Type B pancreatic cell (in vitro differentiated cells): ENCODE measurements around the gene DDX54. TPM values are rescaled to one million over a fixed set of nuclear protein-coding genes. Genes with fewer than 3 reads are reported as not detected.
A peak's percentile ranks its signal among the peaks of the same experiment; 100 is the strongest.

ENCODE experiments used
- DNase-seq: peaks from one replicate; pipeline ENCODE4 v3.0.0; 2021; ENCODE audit warnings: mixed read lengths; ENCODE audit not compliant: unreplicated experiment; ENCODE audit errors: extremely low spot score
- H3K27ac Mint-ChIP-seq: 2 replicates; pipeline ENCODE4 v1.8.0; 2021; ENCODE audit warnings: mild to moderate bottlenecking, mixed read lengths
- H3K27me3 Mint-ChIP-seq: 2 replicates; pipeline ENCODE4 v1.8.0; 2021; ENCODE audit warnings: mixed read lengths
- H3K36me3 Mint-ChIP-seq: 2 replicates; pipeline ENCODE4 v1.8.0; 2021; ENCODE audit warnings: mixed read lengths
- H3K4me1 Mint-ChIP-seq: one replicate; pipeline ENCODE4 v1.8.0; 2021; ENCODE audit warnings: mixed read lengths; ENCODE audit not compliant: unreplicated experiment
- H3K4me3 Mint-ChIP-seq: 2 replicates; pipeline ENCODE4 v1.8.0; 2021; ENCODE audit warnings: mild to moderate bottlenecking, mixed read lengths
- H3K9me3 Mint-ChIP-seq: 2 replicates; pipeline ENCODE4 v1.8.0; 2021; ENCODE audit warnings: mixed read lengths
- CTCF ChIP-seq: fragments of 200-600 bp; sonication (generic); conservative IDR thresholded peaks from 2 replicates; pipeline ENCODE4 v1.5.0; 2021; ENCODE audit warnings: antibody characterized with exemption, mild to moderate bottlenecking
- total RNA-seq: library from RNA; stranded (reverse); gene quantifications from 2 replicates; pipeline ENCODE4 v1.2.1, GENCODE V29; 2021; ENCODE audit warnings: low replicate concordance

DDX54 gene
- total RNA-seq, 1 donor from 2014 or later, result 66.1 TPM

DNA sequence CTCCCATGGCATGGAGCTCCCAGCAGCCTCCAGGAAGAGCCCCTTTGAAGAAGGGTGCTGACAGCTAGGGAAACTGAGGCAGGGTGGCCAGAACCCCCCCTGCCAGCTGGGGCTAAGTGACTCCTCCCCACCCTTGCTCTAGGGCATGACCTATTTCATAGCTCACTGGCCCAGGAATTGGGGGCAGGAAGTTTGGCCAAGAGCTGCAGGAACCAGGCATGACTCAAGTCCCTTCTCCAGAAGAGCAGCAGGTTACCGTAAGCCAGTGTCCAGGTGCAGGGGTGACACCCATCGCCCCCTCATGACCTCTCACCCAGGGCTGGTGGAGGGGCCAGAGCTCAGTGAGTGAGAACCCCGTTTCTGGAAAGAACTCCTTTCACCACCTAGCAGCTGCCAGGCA is 51.6 kb downstream of the DDX54 start:
- Mint-ChIP-seq H3K9me3 (no peaks in the 10 kb centered on the region), H3K4me1 (no peaks in the 10 kb centered on the region), H3K27me3 (peaks cover 51% of the 10 kb centered on the region), H3K36me3 (no peaks in the 10 kb centered on the region), H3K27ac (no peak overlapping the region), H3K4me3 (no peak overlapping the region)
- DNase-seq, result no peak
- TF ChIP-seq CTCF, result no peak

DNA sequence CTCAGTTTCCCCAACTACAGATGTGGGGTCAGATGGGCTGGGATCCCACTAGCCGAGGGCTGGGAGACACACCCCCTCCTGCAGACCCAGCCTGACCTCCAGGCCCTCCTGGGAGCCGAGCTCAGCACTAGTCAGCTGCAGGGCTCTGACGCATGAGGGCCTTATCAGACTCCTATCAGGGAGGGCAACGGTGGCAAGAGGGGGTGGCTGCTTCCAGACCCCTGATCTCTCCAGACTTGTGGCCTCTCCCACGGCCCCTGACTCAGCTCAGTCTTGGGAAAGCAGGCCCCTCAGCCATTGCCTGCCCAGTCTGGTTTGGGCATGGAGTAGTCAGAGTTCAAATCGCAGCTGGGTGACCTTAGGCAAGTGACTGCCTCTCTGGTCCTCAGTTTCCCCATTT is 52.2 kb downstream of the DDX54 start:
- H3K27me3 Mint-ChIP-seq, result peaks cover 57% of the 10 kb centered on the region
- H3K9me3 Mint-ChIP-seq, result no peaks in the 10 kb centered on the region
- no peak overlapping the region for H3K27ac Mint-ChIP-seq
- no peaks in the 10 kb centered on the region for H3K4me1 Mint-ChIP-seq
- DNase-seq, result no peak
- no peaks in the 10 kb centered on the region for H3K36me3 Mint-ChIP-seq
- no peak overlapping the region for H3K4me3 Mint-ChIP-seq
- no peak for TF ChIP-seq CTCF

- H3K27ac Mint-ChIP-seq, result no peak overlapping the region
Measured at GRCh38 chr12:113131556-113131955, 53.7 kb downstream of the DDX54 start.

GRCh38 chr12:113130457-113131135 is 54.7 kb downstream of the DDX54 start:
- no peak overlapping the region for H3K4me3 Mint-ChIP-seq
- TF ChIP-seq CTCF, result peak; percentile 14
- peaks cover 43% of the 10 kb centered on the region for H3K27me3 Mint-ChIP-seq
- H3K9me3 Mint-ChIP-seq, result no peaks in the 10 kb centered on the region
- no peaks in the 10 kb centered on the region for H3K4me1 Mint-ChIP-seq
- no peaks in the 10 kb centered on the region for H3K36me3 Mint-ChIP-seq
- no peak overlapping the region for H3K27ac Mint-ChIP-seq
- no peak for DNase-seq

More at GRCh38 chr12:113131556-113131955, 53.7 kb downstream of the DDX54 start:
- no peak for DNase-seq
- Mint-ChIP-seq H3K4me3 (no peak overlapping the region), H3K9me3 (no peaks in the 10 kb centered on the region), H3K27me3 (peaks cover 51% of the 10 kb centered on the region), H3K4me1 (no peaks in the 10 kb centered on the region), H3K36me3 (no peaks in the 10 kb centered on the region)
- no peak for TF ChIP-seq CTCF

- Mint-ChIP-seq H3K4me3 (no peak overlapping the region), H3K27ac (no peak overlapping the region), H3K36me3 (no peaks in the 10 kb centered on the region), H3K27me3 (peaks cover 37% of the 10 kb centered on the region), H3K4me1 (no peaks in the 10 kb centered on the region), H3K9me3 (no peaks in the 10 kb centered on the region)
- DNase-seq, result no peak
- TF ChIP-seq CTCF, result no peak
Measured at GRCh38 chr12:113129664-113130456, 55.4 kb downstream of the DDX54 start.
